Spleen (tissue), 7 donors: ENCODE data around the gene CORT.

Source experiments
- CTCF ChIP-seq, 11 experiments: fragments of 200-600 bp in 7 of 11; fragments of 450-650 bp in 4 of 11; sonication (generic) in 4 of 11; IDR thresholded peaks in 8 of 11; conservative IDR thresholded peaks in 3 of 11; 1 replicate in 7 of 11; 2 replicates in 4 of 11; pipeline versions ENCODE4 v1.4.0 to v1.8.0; 2016 to 2021; ENCODE audit warnings: antibody characterized with exemption in 11 of 11, inconsistent platforms in 4 of 11, mild to moderate bottlenecking in 1 of 11
- POLR2AphosphoS5 ChIP-seq, 3 donors: sonication (generic); formaldehyde crosslinking; IDR thresholded peaks; one replicate each; pipeline ENCODE4 v1.5.1; 2017; ENCODE audit warnings: antibody characterized with exemption in 3 of 3
- donor health status: DM: no; HTN: no; CAD: no; lungs with moderate emphysema.
- donor health status: DM: no; HTN: no; CAD: no.
- donor health status: DM: no; HTN: no; CAD: no.

- no peak for TF ChIP-seq CTCF (IDR thresholded peaks at IDR 0.05 in 8 of 11, conservative IDR thresholded peaks at IDR 0.05 in 3 of 11)
- TF ChIP-seq POLR2AphosphoS5 (IDR thresholded peaks at IDR 0.05): no peak
Observed at GRCh38 chr1:10498231-10498630, 48.4 kb downstream of the CORT start.
